HCT116 (cell line): ENCODE measurements around the gene NPB. TPM values are rescaled to one million over a fixed set of nuclear protein-coding genes. Genes with fewer than 3 reads are reported as not detected.

Experiments
- ATAC-seq: fragments of 200-7000 bp; cut with Tn5 transposase; 2 replicates; pipeline ENCODE4 v1.9.1; 2020; ENCODE audit warnings: mild to moderate bottlenecking, moderate library complexity
- BruUV-seq: library from RNA; stranded (reverse); fragments of 400-500 nt; replicated peaks from 2 replicates; lab custom pipeline; 2021; lab: Mats Ljungman, UMichigan
- CTCF ChIA-PET: fragments of 300-600 bp; sonication (Branson Sonifier 250); formaldehyde crosslinking; loops from one replicate; lab custom pipeline; 2021; ENCODE audit warnings: antibody characterized with exemption; lab: Charles Lee
- POLR2A ChIA-PET: fragments of 300-600, 350-600 bp; sonication (Branson Sonifier 250); formaldehyde crosslinking; loops from one replicate; lab custom pipeline; 2021; ENCODE audit warnings: antibody characterized with exemption; lab: Charles Lee
- RAD21 ChIA-PET, 2 experiments: fragments of 300-600 bp; sonication (Branson Sonifier 250); formaldehyde crosslinking; loops; one replicate each; lab custom pipeline; 2023; ENCODE audit warnings: low total read pairs in 2 of 2; ENCODE audit not compliant: uncharacterized antibody in 2 of 2, unreplicated experiment in 2 of 2, low non-redundant PET in 1 of 2; lab: Charles Lee
- DNase-seq: peaks from one replicate; pipeline ENCODE4 v3.0.0-alpha.2; 2010; ENCODE audit warnings: low read depth, low spot score
- H2AFZ ChIP-seq: fragments of 200-600 bp; shearing (Covaris generic), sonication (generic); 2 replicates; pipeline ENCODE4 v1.6.1; 2017; ENCODE audit warnings: low read depth, mixed run types, mixed read lengths, antibody characterized with exemption, low read length; ENCODE audit not compliant: poor library complexity, severe bottlenecking
- H3K27ac ChIP-seq: 2 replicates; pipeline ENCODE4 v1.5.1; 2012; ENCODE audit warnings: low read depth, low read length
- H3K27me3 ChIP-seq: fragments of 200-600 bp; sonication (generic); 2 replicates; pipeline ENCODE4 v1.6.1; 2016; ENCODE audit warnings: mixed run types, low read length, mixed read lengths; ENCODE audit not compliant: insufficient read depth
- H3K36me3 ChIP-seq, 2 experiments: fragments of 200-500 bp in 1 of 2; fragments of 200-600 bp in 1 of 2; sonication (Bioruptor generic) in 1 of 2; sonication (generic) in 1 of 2; 2 replicates each; pipeline versions ENCODE4 v1.5.1 to v1.6.1; 2014 to 2016; ENCODE audit warnings: low read length in 2 of 2, inconsistent platforms in 1 of 2, mixed read lengths in 1 of 2, mixed run types in 1 of 2; ENCODE audit not compliant: insufficient read depth in 2 of 2, control insufficient read depth in 1 of 2
- H3K4me1 ChIP-seq, 2 experiments: fragments of 200-600 bp in 1 of 2; sonication (generic) in 1 of 2; 2 replicates each; pipeline versions ENCODE4 v1.5.1 to v1.6.1; 2012 to 2017; ENCODE audit warnings: low read length in 2 of 2, inconsistent platforms in 1 of 2, mild to moderate bottlenecking in 1 of 2, mixed read lengths in 1 of 2, mixed run types in 1 of 2, moderate library complexity in 1 of 2; ENCODE audit not compliant: insufficient read depth in 2 of 2, control insufficient read depth in 1 of 2
- H3K4me2 ChIP-seq: fragments of 200-600 bp; sonication (generic); 2 replicates; pipeline ENCODE4 v1.6.1; 2017; ENCODE audit warnings: mixed run types, low read length, mixed read lengths
- H3K4me3 ChIP-seq, 2 experiments: fragments of 200-600 bp in 1 of 2; sonication (generic) in 1 of 2; replicated peaks in 1 of 2; 2 replicates each; pipeline ENCODE4 v1.5.1; 2011 to 2016; ENCODE audit warnings: low read length in 2 of 2, control low read depth in 1 of 2, low read depth in 1 of 2, mild to moderate bottlenecking in 1 of 2, mixed read lengths in 1 of 2, mixed run types in 1 of 2
- H3K79me2 ChIP-seq: fragments of 200-600 bp; sonication (generic); 2 replicates; pipeline ENCODE4 v1.6.1; 2017; ENCODE audit warnings: mild to moderate bottlenecking, mixed run types, low read length, moderate library complexity, mixed read lengths; ENCODE audit not compliant: insufficient read depth
- H3K9ac ChIP-seq: fragments of 200-600 bp; sonication (generic); 2 replicates; pipeline ENCODE4 v1.6.1; 2016; ENCODE audit warnings: low read length, mixed read lengths
- H3K9me2 ChIP-seq: fragments of 200-600 bp; sonication (generic), shearing (Covaris generic); 2 replicates; pipeline ENCODE4 v1.6.1; 2017; ENCODE audit warnings: mixed run types, mild to moderate bottlenecking, moderate library complexity; ENCODE audit not compliant: insufficient read depth
- H3K9me3 ChIP-seq, 2 experiments: fragments of 200-500 bp in 1 of 2; fragments of 200-600 bp in 1 of 2; sonication (Bioruptor generic) in 1 of 2; sonication (generic) in 1 of 2; 2 replicates each; pipeline ENCODE4 v1.6.1; 2014 to 2017; ENCODE audit warnings: low read length in 2 of 2, mixed read lengths in 2 of 2, inconsistent platforms in 1 of 2, low read depth in 1 of 2, mild to moderate bottlenecking in 1 of 2, mixed run types in 1 of 2, moderate library complexity in 1 of 2; ENCODE audit not compliant: control insufficient read depth in 1 of 2, insufficient read depth in 1 of 2
- H4K20me1 ChIP-seq: fragments of 200-600 bp; sonication (generic), shearing (Covaris generic); 2 replicates; pipeline ENCODE4 v1.6.1; 2017; ENCODE audit warnings: mixed run types, mild to moderate bottlenecking, moderate library complexity; ENCODE audit not compliant: insufficient read depth
- CBX3 ChIP-seq: IDR thresholded peaks from 2 replicates; pipeline ENCODE4 v1.6.1; 2012; ENCODE audit warnings: low read depth
- EGR1 ChIP-seq: IDR thresholded peaks from 2 replicates; pipeline ENCODE4 v1.6.1; 2012; ENCODE audit warnings: low read depth
- ELF1 ChIP-seq: IDR thresholded peaks from 2 replicates; pipeline ENCODE4 v1.6.1; 2012; ENCODE audit warnings: low read depth, borderline replicate concordance
- EZH2 ChIP-seq: fragments of 200-600 bp; sonication (generic); IDR thresholded peaks from 2 replicates; pipeline ENCODE4 v1.6.1; 2017; ENCODE audit warnings: antibody characterized with exemption, mixed run types
- EZH2phosphoT487 ChIP-seq: fragments of 200-600 bp; IDR thresholded peaks from 2 replicates; pipeline ENCODE4 v1.6.1; 2018; ENCODE audit warnings: antibody characterized with exemption, borderline replicate concordance
- MAX ChIP-seq: IDR thresholded peaks from 2 replicates; pipeline ENCODE4 v1.6.1; 2012
- POLR2A ChIP-seq: IDR thresholded peaks from 2 replicates; pipeline ENCODE4 v1.7.0; 2011; ENCODE audit warnings: borderline replicate concordance; ENCODE audit not compliant: insufficient read depth, insufficient read length; ENCODE audit errors: extremely low read depth
- RAD21 ChIP-seq: IDR thresholded peaks from 2 replicates; pipeline ENCODE4 v1.6.1; 2012; ENCODE audit warnings: low read depth, mild to moderate bottlenecking
- REST ChIP-seq: IDR thresholded peaks from 2 replicates; pipeline ENCODE4 v1.6.1; 2012; ENCODE audit warnings: low read depth
- TCF7L2 ChIP-seq: IDR thresholded peaks from 2 replicates; pipeline ENCODE4 v1.7.0; 2011; ENCODE audit warnings: borderline replicate concordance, inconsistent platforms; ENCODE audit not compliant: insufficient read depth, insufficient read length; ENCODE audit errors: extremely low read depth
- YY1 ChIP-seq: IDR thresholded peaks from 2 replicates; pipeline ENCODE4 v1.6.1; 2011; ENCODE audit warnings: low read length, low read depth, moderate library complexity, mild to moderate bottlenecking; ENCODE audit not compliant: insufficient replicate concordance; ENCODE audit errors: extremely low read depth
- ZFX ChIP-seq: fragments of 450-650 bp; IDR thresholded peaks from 2 replicates; pipeline ENCODE4 v1.6.1; 2017
- ZNF274 ChIP-seq: fragments of 200-500 bp; sonication (Bioruptor generic); IDR thresholded peaks from 2 replicates; pipeline ENCODE4 v1.6.1; 2014; ENCODE audit warnings: mild to moderate bottlenecking, low read depth, low read length, inconsistent platforms
- intact Hi-C: fragments of 100-400 bp; cut with micrococcal nuclease; formaldehyde crosslinking; loops from 2 replicates; pipeline ENCODE4 v1.10.0; 2022
- total RNA-seq: library from RNA; stranded (reverse); gene quantifications from one replicate; pipeline ENCODE4 v1.2.1, GENCODE V29; 2021; ENCODE audit not compliant: unreplicated experiment
- TF ChIP-seq, protein P1 (sequence below), 3 experiments: fragments of 200-600 bp in 1 of 3; sonication (generic) in 1 of 3; IDR thresholded peaks in 2 of 3; conservative IDR thresholded peaks in 1 of 3; 2 replicates each; pipeline ENCODE4 v1.5.1; 2012 to 2017; ENCODE audit warnings: low read depth in 2 of 3, low read length in 2 of 3, antibody characterized with exemption in 1 of 3, borderline replicate concordance in 1 of 3, control low read depth in 1 of 3, mild to moderate bottlenecking in 1 of 3, mixed read lengths in 1 of 3, mixed run types in 1 of 3, moderate library complexity in 1 of 3; ENCODE audit not compliant: insufficient read depth in 1 of 3

Gene NPB
- total RNA-seq, 1 experiment from 2014 or later, result 1.2 TPM

GRCh38 chr17:81939218-81939617 lies 37.2 kb downstream of the NPB start:
- H4K20me1 ChIP-seq, result no peaks in the 10 kb centered on the region
- no peak for ATAC-seq
- ChIA-PET RAD21 (no interaction called here), CTCF (no interaction called here), POLR2A (interaction anchor here (0.9 to 1.5 kb wide), 2 partner anchors 10 to 84 kb away, joined by 3 to 4 read pairs; partner anchors contain the start of genes CENPX and LRRC45)
- H2AFZ ChIP-seq, result no peak overlapping the region
- TF ChIP-seq REST (no peak), MAX (no peak), EZH2 (no peak), TCF7L2 (no peak), POLR2A (no peak), YY1 (no peak), CBX3 (no peak), ZNF274 (no peak), EGR1 (no peak), ELF1 (no peak), ZFX (no peak), EZH2phosphoT487 (no peak), RAD21 (no peak)
- TF ChIP-seq, protein P1, sequence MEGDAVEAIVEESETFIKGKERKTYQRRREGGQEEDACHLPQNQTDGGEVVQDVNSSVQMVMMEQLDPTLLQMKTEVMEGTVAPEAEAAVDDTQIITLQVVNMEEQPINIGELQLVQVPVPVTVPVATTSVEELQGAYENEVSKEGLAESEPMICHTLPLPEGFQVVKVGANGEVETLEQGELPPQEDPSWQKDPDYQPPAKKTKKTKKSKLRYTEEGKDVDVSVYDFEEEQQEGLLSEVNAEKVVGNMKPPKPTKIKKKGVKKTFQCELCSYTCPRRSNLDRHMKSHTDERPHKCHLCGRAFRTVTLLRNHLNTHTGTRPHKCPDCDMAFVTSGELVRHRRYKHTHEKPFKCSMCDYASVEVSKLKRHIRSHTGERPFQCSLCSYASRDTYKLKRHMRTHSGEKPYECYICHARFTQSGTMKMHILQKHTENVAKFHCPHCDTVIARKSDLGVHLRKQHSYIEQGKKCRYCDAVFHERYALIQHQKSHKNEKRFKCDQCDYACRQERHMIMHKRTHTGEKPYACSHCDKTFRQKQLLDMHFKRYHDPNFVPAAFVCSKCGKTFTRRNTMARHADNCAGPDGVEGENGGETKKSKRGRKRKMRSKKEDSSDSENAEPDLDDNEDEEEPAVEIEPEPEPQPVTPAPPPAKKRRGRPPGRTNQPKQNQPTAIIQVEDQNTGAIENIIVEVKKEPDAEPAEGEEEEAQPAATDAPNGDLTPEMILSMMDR (IDR thresholded peaks at IDR 0.05 in 2 of 3, conservative IDR thresholded peaks at IDR 0.05 in 1 of 3; ENCODE audit: borderline replicate concordance in 1 of 3, insufficient read depth in 1 of 3, low read depth in 2 of 3, low read length in 2 of 3), result no peak
- no peak overlapping the region for H3K4me2 ChIP-seq
- BruUV-seq, result no TSS peak
- H3K4me1 ChIP-seq, result peaks cover 4 to 26% of the 10 kb centered on the region in 2 experiments; a peak in 3 of 4 replicates
- DNase-seq, result no peak
- H3K4me3 ChIP-seq, result no peak overlapping the region
- H3K36me3 ChIP-seq, result peaks cover 3 to 17% of the 10 kb centered on the region in 2 experiments; a peak in 2 of 4 replicates
- H3K27ac ChIP-seq, result no peak overlapping the region; the same call in 1 of the 2 replicates
- no peaks in the 10 kb centered on the region for H3K9me3 ChIP-seq
- H3K79me2 ChIP-seq, result peaks cover 17% of the 10 kb centered on the region
- no peaks in the 10 kb centered on the region for H3K27me3 ChIP-seq
- no peak overlapping the region for H3K9ac ChIP-seq
- no peaks in the 10 kb centered on the region for H3K9me2 ChIP-seq
- intact Hi-C loops, result no loop called here
